ENCODE measurements around the gene HDAC4. TPM values are rescaled to one million over a fixed set of nuclear protein-coding genes. Genes with fewer than 3 reads are reported as not detected.

Gene HDAC4
- total RNA-seq, 1 experiment from 2014 or later = 44.4 TPM

- TF ChIP-seq ARID4B (CRISPR knock-in tag; IDR thresholded peaks at IDR 0.05; ENCODE audit: borderline replicate concordance) (no peak), CDX4 (CRISPR knock-in tag; IDR thresholded peaks at IDR 0.05; ENCODE audit: borderline replicate concordance) (no peak), RORB (CRISPR knock-in tag; IDR thresholded peaks at IDR 0.05) (no peak), GABPB1 (CRISPR knock-in tag; IDR thresholded peaks at IDR 0.05) (no peak), ATF3 (CRISPR knock-in tag; conservative IDR thresholded peaks at IDR 0.05) (no peak)
Observed at GRCh38 chr2:239119346-239120126, 281.3 kb downstream of the HDAC4 start (continued).

GRCh38 chr2:239118675-239119211 lies 282.1 kb downstream of the HDAC4 start:
- H3K9me3 Mint-ChIP-seq = no peaks in the 10 kb centered on the region
- DNase-seq (ENCODE audit: low spot score) (no peak), ATAC-seq (no peak)
- no peaks in the 10 kb centered on the region for H3K36me3 Mint-ChIP-seq
- TF ChIP-seq ZNF263 (CRISPR knock-in tag; IDR thresholded peaks at IDR 0.05; ENCODE audit: low read depth) (no peak), RELA (CRISPR knock-in tag; IDR thresholded peaks at IDR 0.05; ENCODE audit: borderline replicate concordance) (no peak), GABPB1 (CRISPR knock-in tag; IDR thresholded peaks at IDR 0.05) (no peak), FOXP1 (CRISPR knock-in tag; IDR thresholded peaks at IDR 0.05; ENCODE audit: borderline replicate concordance) (no peak), ZNF121 (CRISPR knock-in tag; IDR thresholded peaks at IDR 0.05) (no peak), CDX4 (CRISPR knock-in tag; IDR thresholded peaks at IDR 0.05; ENCODE audit: borderline replicate concordance) (no peak), TEAD4 (CRISPR knock-in tag; IDR thresholded peaks at IDR 0.05) (no peak), AR (CRISPR knock-in tag; IDR thresholded peaks at IDR 0.05) (no peak), ATF3 (CRISPR knock-in tag; conservative IDR thresholded peaks at IDR 0.05) (no peak), ZNF423 (CRISPR knock-in tag; IDR thresholded peaks at IDR 0.05) (no peak), FOXP4 (CRISPR knock-in tag; IDR thresholded peaks at IDR 0.05) (no peak), ZBTB21 (CRISPR knock-in tag; IDR thresholded peaks at IDR 0.05; ENCODE audit: borderline replicate concordance) (no peak), SMAD3 (CRISPR knock-in tag; IDR thresholded peaks at IDR 0.05; ENCODE audit: borderline replicate concordance) (no peak), SMAD4 (CRISPR knock-in tag; IDR thresholded peaks at IDR 0.05) (no peak)
- H3K27me3 Mint-ChIP-seq (ENCODE audit: low read depth) = no peaks in the 10 kb centered on the region
- 0 out of 2 replicates have a peak, but pooled peaks cover 2% of the 10 kb centered on the region for H3K4me1 Mint-ChIP-seq
- ChIA-PET POLR2A (no interaction called here), CTCF (interaction anchor here (1.1 kb wide), 1 partner anchor 12 kb away, joined by 4 read pairs; no protein-coding TSS in a partner anchor)
- no peak overlapping the region for H3K27ac Mint-ChIP-seq
- no peak overlapping the region for H3K4me3 Mint-ChIP-seq

All from WTC11 (cell line).